ENCODE measurements around the gene PPFIA2.

The PPFIA2 gene

DNA sequence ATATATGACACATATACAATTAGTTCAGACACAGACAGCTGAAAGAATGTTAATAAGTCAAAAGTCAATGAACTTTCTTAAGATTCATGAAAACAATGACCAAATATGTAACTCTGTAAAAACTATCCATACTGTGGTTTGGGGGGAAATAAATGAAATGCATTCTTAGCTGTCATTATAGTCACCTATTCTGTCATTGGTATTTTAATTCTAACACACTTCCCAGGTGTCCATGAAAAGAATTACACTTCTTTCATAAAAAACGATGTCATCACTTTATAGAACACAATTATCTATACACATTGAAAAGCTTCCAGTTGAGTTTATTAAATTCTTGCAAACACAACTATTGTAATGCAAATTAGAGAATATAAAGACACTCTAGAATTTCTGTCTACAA is 35.8 kb downstream of the PPFIA2 start:
- H3F3A ChIP-seq (ENCODE audit: low read depth): no peaks in the 10 kb centered on the region
- H3K9me3 ChIP-seq (ENCODE audit: insufficient read depth, low read depth, low read length): no peaks in the 10 kb centered on the region
- no peak overlapping the region for H3K4me2 ChIP-seq (ENCODE audit: low read depth, low read length, poor library complexity, severe bottlenecking)
- TF ChIP-seq CTCF (conservative IDR thresholded peaks at IDR 0.05; ENCODE audit: low read length) (no peak), EZH2phosphoT487 (IDR thresholded peaks at IDR 0.05; ENCODE audit: borderline replicate concordance) (no peak)
- no peaks in the 10 kb centered on the region for H3K36me3 ChIP-seq (ENCODE audit: insufficient read depth, low read length)
- no peak overlapping the region for H3K9ac ChIP-seq (ENCODE audit: low read depth, low read length, poor library complexity, severe bottlenecking)
- no peaks in the 10 kb centered on the region for H3K27me3 ChIP-seq (ENCODE audit: insufficient read depth, low read length, poor library complexity, severe bottlenecking)
- no peak overlapping the region for H2AFZ ChIP-seq (ENCODE audit: low read length)
- no peaks in the 10 kb centered on the region for H3K4me1 ChIP-seq (ENCODE audit: insufficient read depth, low read length, poor library complexity, severe bottlenecking)
- H3K9me2 ChIP-seq (replicated peaks; ENCODE audit: low read depth, low read length): no peaks in the 10 kb centered on the region
- H3K79me2 ChIP-seq (ENCODE audit: insufficient read depth, low read length): no peaks in the 10 kb centered on the region
- H4K20me1 ChIP-seq (ENCODE audit: insufficient read depth, low read length, poor library complexity, severe bottlenecking): no peaks in the 10 kb centered on the region
- H3K4me3 ChIP-seq (ENCODE audit: low read length, poor library complexity, severe bottlenecking): no peak overlapping the region

GRCh38 chr12:81722004-81722403 is 37.1 kb downstream of the PPFIA2 start:
- no peaks in the 10 kb centered on the region for H3K27me3 ChIP-seq (ENCODE audit: insufficient read depth, low read length, poor library complexity, severe bottlenecking)
- no peaks in the 10 kb centered on the region for H3K36me3 ChIP-seq (ENCODE audit: insufficient read depth, low read length)
- H3F3A ChIP-seq (ENCODE audit: low read depth): no peaks in the 10 kb centered on the region
- no peaks in the 10 kb centered on the region for H3K79me2 ChIP-seq (ENCODE audit: insufficient read depth, low read length)
- no peaks in the 10 kb centered on the region for H3K4me1 ChIP-seq (ENCODE audit: insufficient read depth, low read length, poor library complexity, severe bottlenecking)
- no peak overlapping the region for H3K9ac ChIP-seq (ENCODE audit: low read depth, low read length, poor library complexity, severe bottlenecking)
- no peaks in the 10 kb centered on the region for H3K9me2 ChIP-seq (replicated peaks; ENCODE audit: low read depth, low read length)
- no peaks in the 10 kb centered on the region for H3K9me3 ChIP-seq (ENCODE audit: insufficient read depth, low read depth, low read length)
- no peaks in the 10 kb centered on the region for H4K20me1 ChIP-seq (ENCODE audit: insufficient read depth, low read length, poor library complexity, severe bottlenecking)
- no peak overlapping the region for H2AFZ ChIP-seq (ENCODE audit: low read length)
- H3K4me2 ChIP-seq (ENCODE audit: low read depth, low read length, poor library complexity, severe bottlenecking): no peak overlapping the region
- no peak overlapping the region for H3K4me3 ChIP-seq (ENCODE audit: low read length, poor library complexity, severe bottlenecking)
- no peak for TF ChIP-seq CTCF (conservative IDR thresholded peaks at IDR 0.05; ENCODE audit: low read length)
- no peak for TF ChIP-seq EZH2phosphoT487 (IDR thresholded peaks at IDR 0.05; ENCODE audit: borderline replicate concordance)

DNA sequence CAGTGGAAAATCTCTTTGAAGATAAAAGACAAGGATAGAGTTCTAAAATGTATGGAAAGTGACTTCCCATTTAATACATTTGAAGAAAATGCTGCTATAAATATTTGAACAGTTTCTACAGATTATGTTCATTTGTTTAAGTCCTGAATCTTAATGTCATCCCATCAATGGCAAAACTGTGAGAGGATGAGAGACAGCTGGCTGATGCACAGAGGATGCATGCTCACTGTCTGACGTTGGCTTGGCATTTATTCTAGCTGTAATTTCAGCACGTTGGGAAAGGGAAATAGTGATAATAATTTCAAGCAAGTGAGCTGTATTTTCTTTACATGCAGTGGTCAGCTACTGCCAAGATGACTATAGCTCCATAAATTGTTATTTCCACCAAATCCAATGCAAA is 40.5 kb downstream of the PPFIA2 start:
- TF ChIP-seq EZH2phosphoT487 (IDR thresholded peaks at IDR 0.05; ENCODE audit: borderline replicate concordance) (no peak), CTCF (conservative IDR thresholded peaks at IDR 0.05; ENCODE audit: low read length) (no peak)
- no peaks in the 10 kb centered on the region for H3F3A ChIP-seq (ENCODE audit: low read depth)
- H3K9me3 ChIP-seq (ENCODE audit: insufficient read depth, low read depth, low read length): no peaks in the 10 kb centered on the region
- no peaks in the 10 kb centered on the region for H3K4me1 ChIP-seq (ENCODE audit: insufficient read depth, low read length, poor library complexity, severe bottlenecking)
- H3K9me2 ChIP-seq (replicated peaks; ENCODE audit: low read depth, low read length): no peaks in the 10 kb centered on the region
- H3K27me3 ChIP-seq (ENCODE audit: insufficient read depth, low read length, poor library complexity, severe bottlenecking): no peaks in the 10 kb centered on the region
- no peak overlapping the region for H3K4me3 ChIP-seq (ENCODE audit: low read length, poor library complexity, severe bottlenecking)
- no peak overlapping the region for H3K9ac ChIP-seq (ENCODE audit: low read depth, low read length, poor library complexity, severe bottlenecking)
- H3K79me2 ChIP-seq (ENCODE audit: insufficient read depth, low read length): no peaks in the 10 kb centered on the region
- no peak overlapping the region for H3K4me2 ChIP-seq (ENCODE audit: low read depth, low read length, poor library complexity, severe bottlenecking)
- no peaks in the 10 kb centered on the region for H4K20me1 ChIP-seq (ENCODE audit: insufficient read depth, low read length, poor library complexity, severe bottlenecking)
- H3K36me3 ChIP-seq (ENCODE audit: insufficient read depth, low read length): no peaks in the 10 kb centered on the region
- no peak overlapping the region for H2AFZ ChIP-seq (ENCODE audit: low read length)

Measured in Loucy (cell line).